GM18499 (cell line): Measurements from ENCODE around the gene RTCB.
"Not testable (repeated sequence)": the region's sequence is repeated elsewhere in the genome, so short reads cannot be mapped to it uniquely, and the experiment has no call there.

Source experiments
- ATAC-seq: cut with Tn5 transposase; IDR thresholded peaks from one replicate; pipeline ENCODE4 v1.9.1; 2021; ENCODE audit warnings: moderate number of reproducible peaks; ENCODE audit not compliant: insufficient read depth, unreplicated experiment

The RTCB gene

GRCh38 chr22:32396255-32396654 lies 15.8 kb downstream of the RTCB start:
- ATAC-seq, result no peak

GRCh38 chr22:32395107-32395506 lies 16.9 kb downstream of the RTCB start:
- ATAC-seq, result no peak

GRCh38 chr22:32389685-32390084 lies 22.4 kb downstream of the RTCB start:
- no peak for ATAC-seq

- ATAC-seq, result no peak
Observed at GRCh38 chr22:32385681-32386080, 26.4 kb downstream of the RTCB start.

GRCh38 chr22:32380991-32381390 lies 31.1 kb downstream of the RTCB start:
- no peak for ATAC-seq

- ATAC-seq, result no peak
Observed at GRCh38 chr22:32378707-32379272, 33.3 kb downstream of the RTCB start.

- ATAC-seq, result no peak
Observed at GRCh38 chr22:32376681-32377080, 35.4 kb downstream of the RTCB start.

- ATAC-seq, result no peak
Observed at GRCh38 chr22:32375678-32376450, 36.2 kb downstream of the RTCB start.

- ATAC-seq, result no peak
Observed at GRCh38 chr22:32364210-32364609, 47.8 kb downstream of the RTCB start.

- ATAC-seq, result no peak
Observed at GRCh38 chr22:32361257-32361656, 50.8 kb downstream of the RTCB start.

GRCh38 chr22:32360096-32360495 lies 52.0 kb downstream of the RTCB start:
- ATAC-seq, result not testable (repeated sequence)

- not testable (repeated sequence) for ATAC-seq
Observed at GRCh38 chr22:32357567-32357966, 54.5 kb downstream of the RTCB start, which contains the start of gene RFPL3. RFPL3 (plus strand) TSS chr22:32357867; CDS start chr22:32358072, 205 bp downstream.

GRCh38 chr22:32355760-32356159 lies 56.3 kb downstream of the RTCB start:
- no peak for ATAC-seq

GRCh38 chr22:32354360-32355351 lies 57.4 kb downstream of the RTCB start:
- ATAC-seq, result no peak

- no peak for ATAC-seq
Observed at GRCh38 chr22:32353840-32354239, 58.2 kb downstream of the RTCB start.

- ATAC-seq, result no peak
Observed at GRCh38 chr22:32353292-32353691, 58.8 kb downstream of the RTCB start.

GRCh38 chr22:32352681-32353080 lies 59.4 kb downstream of the RTCB start:
- no peak for ATAC-seq

GRCh38 chr22:32351875-32352274 lies 60.2 kb downstream of the RTCB start:
- not testable (repeated sequence) for ATAC-seq

GRCh38 chr22:32348031-32348611 lies 63.9 kb downstream of the RTCB start:
- no peak for ATAC-seq

GRCh38 chr22:32343941-32344340 lies 68.1 kb downstream of the RTCB start:
- ATAC-seq, result no peak
